ENCODE results near the gene OSBP2. TPM values are rescaled to one million over a fixed set of nuclear protein-coding genes. Genes with fewer than 3 reads are reported as not detected.

OSBP2 gene
- total and polyA plus RNA-seq, 9 donors, result 1.3 to 5.1 (median 1.4) TPM

- Histone ChIP-seq H3K27me3 (no peaks in the 10 kb centered on the region), H3K27ac (no peak overlapping the region), H3K36me3 (no peaks in the 10 kb centered on the region), H3K9me3 (no peaks in the 10 kb centered on the region), H3K4me3 (no peak overlapping the region), H3K4me1 (ENCODE audit: insufficient read depth) (no peaks in the 10 kb centered on the region)
- TF ChIP-seq POLR2A (IDR thresholded peaks at IDR 0.05) (no peak), EP300 (IDR thresholded peaks at IDR 0.05) (no peak), CTCF (IDR thresholded peaks at IDR 0.05) (no peak)
- intact Hi-C loops (cut with DNase I), result no loop called here
- no peak for DNase-seq
- 83 to 87% (median 84%) methylated on average over 3 of the region's 3 CpGs for WGBS, 3 donors
These were observed 23.3 kb downstream of the OSBP2 start for GRCh38 chr22:30717952-30718351.

GRCh38 chr22:30718491-30718890, 23.8 kb downstream of the OSBP2 start:
- no peak overlapping the region for H3K27ac ChIP-seq
- 82 to 90% (median 84%) methylated on average over 4 of the region's 4 CpGs for WGBS, 3 donors
- no peak for DNase-seq
- no peak overlapping the region for H3K4me3 ChIP-seq
- intact Hi-C loops (cut with DNase I), result no loop called here
- TF ChIP-seq EP300 (IDR thresholded peaks at IDR 0.05) (no peak), POLR2A (IDR thresholded peaks at IDR 0.05) (no peak), CTCF (IDR thresholded peaks at IDR 0.05) (no peak)
- no peaks in the 10 kb centered on the region for H3K9me3 ChIP-seq
- H3K4me1 ChIP-seq (ENCODE audit: insufficient read depth), result no peaks in the 10 kb centered on the region
- H3K36me3 ChIP-seq, result no peaks in the 10 kb centered on the region
- no peaks in the 10 kb centered on the region for H3K27me3 ChIP-seq

GRCh38 chr22:30718938-30719337, 24.3 kb downstream of the OSBP2 start:
- intact Hi-C loops (cut with DNase I), result no loop called here
- WGBS, 3 donors, result 53 to 65% (median 61%) methylated on average over 4 of the region's 4 CpGs
- no peak for DNase-seq
- Histone ChIP-seq H3K36me3 (no peaks in the 10 kb centered on the region), H3K27ac (no peak overlapping the region), H3K27me3 (no peaks in the 10 kb centered on the region), H3K4me3 (no peak overlapping the region), H3K9me3 (no peaks in the 10 kb centered on the region), H3K4me1 (ENCODE audit: insufficient read depth) (no peaks in the 10 kb centered on the region)
- TF ChIP-seq POLR2A (IDR thresholded peaks at IDR 0.05), result no peak

GRCh38 chr22:30720263-30720837, 25.7 kb downstream of the OSBP2 start:
- no peak for DNase-seq
- Histone ChIP-seq H3K4me3 (no peak overlapping the region), H3K4me1 (ENCODE audit: insufficient read depth) (no peaks in the 10 kb centered on the region), H3K27me3 (no peaks in the 10 kb centered on the region), H3K9me3 (no peaks in the 10 kb centered on the region), H3K36me3 (no peaks in the 10 kb centered on the region), H3K27ac (no peak overlapping the region)
- whole genome bisulfite sequencing, 3 donors, result 50 to 62% (median 59%) methylated on average over 5 of the region's 5 CpGs
- intact Hi-C loops (cut with DNase I), result no loop called here
- no peak for TF ChIP-seq POLR2A (IDR thresholded peaks at IDR 0.05)

- intact Hi-C loops (cut with DNase I), result no loop called here
- Histone ChIP-seq H3K36me3 (no peaks in the 10 kb centered on the region), H3K9me3 (no peaks in the 10 kb centered on the region), H3K27ac (no peak overlapping the region), H3K4me3 (no peak overlapping the region), H3K27me3 (no peaks in the 10 kb centered on the region), H3K4me1 (ENCODE audit: insufficient read depth) (no peaks in the 10 kb centered on the region)
- no peak for DNase-seq
- TF ChIP-seq EP300 (IDR thresholded peaks at IDR 0.05) (no peak), POLR2A (IDR thresholded peaks at IDR 0.05) (no peak), CTCF (IDR thresholded peaks at IDR 0.05) (no peak)
- 76 to 83% (median 79%) methylated on average over 4 of the region's 4 CpGs for WGBS, 3 donors
These were observed 27.1 kb downstream of the OSBP2 start for GRCh38 chr22:30721741-30722140.
